Activated naive CD4-positive, alpha-beta T cell treated with anti-CD3 and anti-CD28 coated beads for 36 hours (primary cell): ENCODE measurements around the gene MICOS13. TPM values are rescaled to one million over a fixed set of nuclear protein-coding genes. Genes with fewer than 3 reads are reported as not detected.

Experiments
- CTCF ChIA-PET: fragments of 350-600 bp; sonication (Branson Sonifier 250); formaldehyde crosslinking; loops from one replicate; lab custom pipeline; 2021; ENCODE audit warnings: antibody characterized with exemption; lab: Charles Lee
- DNase-seq: peaks from one replicate; pipeline ENCODE4 v3.0.0-alpha.2; 2020
- H3K27ac Mint-ChIP-seq: one replicate; pipeline ENCODE4 v1.8.0; 2021; ENCODE audit warnings: mild to moderate bottlenecking, mixed read lengths
- H3K27me3 Mint-ChIP-seq: one replicate; pipeline ENCODE4 v1.8.0; 2021; ENCODE audit warnings: low read depth, mixed read lengths
- H3K36me3 Mint-ChIP-seq: one replicate; pipeline ENCODE4 v1.8.0; 2021; ENCODE audit warnings: low read depth, mixed read lengths
- H3K4me1 Mint-ChIP-seq: one replicate; pipeline ENCODE4 v1.8.0; 2021; ENCODE audit warnings: low read depth, mixed read lengths
- H3K4me3 Mint-ChIP-seq: one replicate; pipeline ENCODE4 v1.8.0; 2021; ENCODE audit warnings: mild to moderate bottlenecking, moderate library complexity, mixed read lengths
- H3K9me3 Mint-ChIP-seq: one replicate; pipeline ENCODE4 v1.8.0; 2021; ENCODE audit warnings: mixed read lengths
- intact Hi-C: fragments of 100-400 bp; cut with micrococcal nuclease; formaldehyde crosslinking; loops from one replicate; pipeline ENCODE4 v1.15.1; 2023
- total RNA-seq, 2 experiments: library from RNA; stranded (reverse); gene quantifications; one replicate each; pipeline ENCODE4 v1.2.3, GENCODE V29; 2021

The MICOS13 gene
- total RNA-seq, 2 experiments from 2014 or later = 43.3 to 44.8 TPM

DNA sequence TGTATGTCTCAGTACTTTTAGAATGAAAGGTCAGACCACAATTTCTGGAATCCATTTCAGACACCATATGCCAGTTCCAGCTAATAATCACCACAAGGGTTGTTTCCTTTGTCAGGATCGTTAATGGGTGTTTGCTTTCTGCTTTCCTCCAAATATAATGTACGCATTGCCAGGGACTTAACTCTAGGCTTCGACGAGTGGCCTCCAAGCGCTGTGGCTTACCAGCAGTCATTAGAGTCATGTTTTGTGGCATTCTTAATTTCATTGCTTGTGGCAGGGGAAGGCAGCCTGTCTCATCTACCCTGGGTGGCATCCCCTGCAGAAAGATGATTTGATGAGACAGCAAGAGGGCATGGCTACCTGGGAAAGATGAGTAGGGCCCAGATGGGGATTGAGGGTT, 34.9 kb downstream of the MICOS13 start:
- Mint-ChIP-seq H3K9me3 (no peaks in the 10 kb centered on the region), H3K4me1 (peaks cover 12% of the 10 kb centered on the region), H3K27me3 (no peaks in the 10 kb centered on the region), H3K27ac (no peak overlapping the region), H3K4me3 (no peak overlapping the region), H3K36me3 (peaks cover 64% of the 10 kb centered on the region)
- CTCF ChIA-PET = interaction anchor here (2.3 kb wide), 1 partner anchor 44 kb away, joined by 9 read pairs; no protein-coding TSS in a partner anchor
- no peak for DNase-seq
- intact Hi-C loops = no loop called here

GRCh38 chr19:5644037-5644436, 36.3 kb downstream of the MICOS13 start:
- intact Hi-C loops = no loop called here
- Mint-ChIP-seq H3K27me3 (no peaks in the 10 kb centered on the region), H3K36me3 (peaks cover 58% of the 10 kb centered on the region), H3K27ac (no peak overlapping the region), H3K9me3 (no peaks in the 10 kb centered on the region), H3K4me1 (peaks cover 15% of the 10 kb centered on the region), H3K4me3 (no peak overlapping the region)
- DNase-seq = no peak
- CTCF ChIA-PET = no interaction called here

DNA sequence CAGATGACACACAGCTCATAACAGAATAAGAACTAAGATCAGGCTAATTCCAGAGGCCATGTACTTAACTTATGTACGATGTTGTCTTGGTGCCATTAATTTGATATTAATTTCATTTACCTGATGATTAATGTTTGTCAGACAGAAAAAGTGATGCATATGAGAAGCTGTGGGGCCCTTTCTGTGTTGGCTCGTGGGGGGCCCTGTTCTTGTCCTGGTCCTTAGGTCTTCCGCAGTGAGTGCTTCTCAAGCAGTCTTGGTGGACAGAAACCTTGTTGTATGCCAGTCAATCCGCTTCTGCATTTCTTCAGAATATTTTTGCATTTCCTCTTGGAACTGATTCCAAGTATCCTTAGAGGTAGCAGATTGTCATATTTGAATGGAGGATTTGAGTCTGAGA, 37.3 kb downstream of the MICOS13 start:
- no peak for DNase-seq
- intact Hi-C loops = no loop called here
- CTCF ChIA-PET = no interaction called here
- Mint-ChIP-seq H3K9me3 (no peaks in the 10 kb centered on the region), H3K4me1 (peaks cover 18% of the 10 kb centered on the region), H3K36me3 (peaks cover 53% of the 10 kb centered on the region), H3K27me3 (no peaks in the 10 kb centered on the region), H3K27ac (no peak overlapping the region), H3K4me3 (no peak overlapping the region)

DNA sequence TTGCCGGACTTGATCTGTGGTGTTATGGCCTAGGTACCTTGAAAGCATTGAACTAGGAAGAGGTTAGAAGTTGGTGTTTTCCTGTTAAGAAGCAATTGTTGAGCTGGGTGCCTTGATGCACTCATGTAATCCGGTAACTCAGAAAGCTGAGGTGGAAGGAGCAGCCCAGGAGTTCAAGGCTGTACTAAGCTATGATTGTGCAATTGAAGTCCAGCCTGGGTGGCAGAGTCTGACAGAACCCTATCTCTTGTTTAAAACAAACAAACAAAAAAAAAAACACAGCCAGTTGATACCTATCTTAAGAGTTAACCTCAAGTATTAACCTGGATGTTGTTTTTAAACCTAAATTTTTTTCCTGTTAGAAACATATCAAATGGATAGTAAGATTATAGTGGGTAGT, 38.1 kb downstream of the MICOS13 start:
- H3K27me3 Mint-ChIP-seq = no peaks in the 10 kb centered on the region
- H3K9me3 Mint-ChIP-seq = no peaks in the 10 kb centered on the region
- no peak overlapping the region for H3K27ac Mint-ChIP-seq
- intact Hi-C loops = no loop called here
- H3K36me3 Mint-ChIP-seq = peaks cover 49% of the 10 kb centered on the region
- CTCF ChIA-PET = no interaction called here
- peaks cover 25% of the 10 kb centered on the region for H3K4me1 Mint-ChIP-seq
- DNase-seq = no peak
- no peak overlapping the region for H3K4me3 Mint-ChIP-seq

DNA sequence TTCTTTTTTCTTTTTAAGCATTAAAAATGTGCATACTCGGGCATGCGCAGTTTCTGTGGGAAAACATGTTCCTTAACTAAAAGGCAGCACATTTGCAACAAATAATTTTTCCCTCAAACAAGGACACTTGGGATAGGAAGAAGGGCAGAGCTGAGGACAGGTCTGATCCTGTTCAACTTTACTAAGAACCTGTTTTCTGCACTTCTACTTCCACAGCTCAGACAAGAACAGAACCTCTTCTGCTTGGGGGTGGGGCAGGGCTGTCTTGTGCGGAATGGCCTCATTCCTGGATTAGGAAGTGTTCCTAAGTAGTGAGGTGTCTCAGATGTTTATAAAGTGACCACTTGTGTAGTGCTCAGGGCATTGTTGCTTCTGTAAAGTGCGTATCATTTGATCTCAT, 39.1 kb downstream of the MICOS13 start:
- DNase-seq = no peak
- H3K9me3 Mint-ChIP-seq = no peaks in the 10 kb centered on the region
- no peaks in the 10 kb centered on the region for H3K27me3 Mint-ChIP-seq
- intact Hi-C loops = no loop called here
- no peak overlapping the region for H3K4me3 Mint-ChIP-seq
- H3K4me1 Mint-ChIP-seq = peaks cover 27% of the 10 kb centered on the region
- CTCF ChIA-PET = no interaction called here
- no peak overlapping the region for H3K27ac Mint-ChIP-seq
- H3K36me3 Mint-ChIP-seq = peaks cover 39% of the 10 kb centered on the region

DNA sequence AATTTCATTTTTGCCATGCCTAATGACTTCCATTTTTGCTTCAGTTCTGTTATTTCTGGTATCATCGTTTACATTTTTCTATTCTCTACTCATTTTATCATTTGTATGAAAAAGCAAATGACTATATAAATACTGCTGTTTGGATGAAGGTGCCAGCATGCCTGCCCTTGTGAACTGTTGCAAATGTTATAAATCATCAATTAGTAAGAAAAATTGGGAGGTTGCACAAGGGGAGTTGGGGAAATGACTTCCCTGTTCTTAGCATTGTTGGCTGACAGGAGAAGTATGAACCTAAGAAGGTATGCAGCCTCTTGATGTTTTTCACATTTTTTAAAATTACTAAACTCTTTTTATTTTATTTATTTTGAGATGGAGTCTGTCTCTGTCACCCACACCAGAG, 42.3 kb downstream of the MICOS13 start:
- no peak overlapping the region for H3K4me3 Mint-ChIP-seq
- CTCF ChIA-PET = interaction anchor here (0.6 kb wide), 1 partner anchor 14 kb away, joined by 3 read pairs; no protein-coding TSS in a partner anchor
- peaks cover 44% of the 10 kb centered on the region for H3K4me1 Mint-ChIP-seq
- peaks cover 20% of the 10 kb centered on the region for H3K36me3 Mint-ChIP-seq
- no peaks in the 10 kb centered on the region for H3K9me3 Mint-ChIP-seq
- no peaks in the 10 kb centered on the region for H3K27me3 Mint-ChIP-seq
- intact Hi-C loops = no loop called here
- no peak overlapping the region for H3K27ac Mint-ChIP-seq
- DNase-seq = no peak

- H3K27me3 Mint-ChIP-seq = no peaks in the 10 kb centered on the region
- no peak for DNase-seq
- H3K27ac Mint-ChIP-seq = peak overlapping the region; percentile 2
- CTCF ChIA-PET = no interaction called here
- no peaks in the 10 kb centered on the region for H3K9me3 Mint-ChIP-seq
- intact Hi-C loops = no loop called here
- H3K4me3 Mint-ChIP-seq = no peak overlapping the region
- peaks cover 56% of the 10 kb centered on the region for H3K4me1 Mint-ChIP-seq
- peaks cover 15% of the 10 kb centered on the region for H3K36me3 Mint-ChIP-seq
Observed at GRCh38 chr19:5635427-5635826, 44.9 kb downstream of the MICOS13 start.

GRCh38 chr19:5632657-5633056, 47.7 kb downstream of the MICOS13 start:
- peaks cover 27% of the 10 kb centered on the region for H3K36me3 Mint-ChIP-seq
- no peaks in the 10 kb centered on the region for H3K27me3 Mint-ChIP-seq

DNA sequence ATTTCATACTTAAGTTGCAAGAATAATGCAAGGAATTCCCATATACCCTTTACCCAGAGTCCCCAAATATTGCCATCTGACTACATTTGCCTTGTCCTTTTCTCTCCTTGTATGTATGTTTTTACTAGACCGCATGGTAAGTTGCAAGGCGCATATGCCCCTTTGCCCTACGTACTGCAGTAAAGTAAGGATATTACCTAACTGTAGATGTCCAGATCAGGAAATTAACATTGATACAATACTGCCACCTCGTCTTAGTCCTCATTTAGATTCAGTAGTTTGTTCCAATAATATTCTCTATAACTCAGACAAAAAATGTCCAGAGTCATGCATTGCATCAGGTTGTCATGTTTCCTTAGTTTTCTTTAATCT, 48.1 kb downstream of the MICOS13 start:
- H3K9me3 Mint-ChIP-seq = no peaks in the 10 kb centered on the region
- H3K27me3 Mint-ChIP-seq = no peaks in the 10 kb centered on the region
- H3K27ac Mint-ChIP-seq = no peak overlapping the region
- no peak overlapping the region for H3K4me3 Mint-ChIP-seq
- peaks cover 71% of the 10 kb centered on the region for H3K4me1 Mint-ChIP-seq
- intact Hi-C loops = no loop called here
- DNase-seq = no peak
- CTCF ChIA-PET = no interaction called here
- peaks cover 31% of the 10 kb centered on the region for H3K36me3 Mint-ChIP-seq

More at GRCh38 chr19:5632657-5633056, 47.7 kb downstream of the MICOS13 start:
- CTCF ChIA-PET = no interaction called here
- H3K27ac Mint-ChIP-seq = peak overlapping the region; percentile 17
- H3K4me1 Mint-ChIP-seq = peaks cover 70% of the 10 kb centered on the region
- intact Hi-C loops = no loop called here
- no peak overlapping the region for H3K4me3 Mint-ChIP-seq
- no peaks in the 10 kb centered on the region for H3K9me3 Mint-ChIP-seq
- no peak for DNase-seq

- intact Hi-C loops = no loop called here
- CTCF ChIA-PET = interaction anchor here (1.0 kb wide), 1 partner anchor 58 kb away, joined by 3 read pairs; the partner anchor contains the start of gene RPL36
- H3K27me3 Mint-ChIP-seq = no peaks in the 10 kb centered on the region
- no peak overlapping the region for H3K27ac Mint-ChIP-seq
- H3K36me3 Mint-ChIP-seq = peaks cover 32% of the 10 kb centered on the region
- H3K4me1 Mint-ChIP-seq = peaks cover 75% of the 10 kb centered on the region
- H3K4me3 Mint-ChIP-seq = no peak overlapping the region
- no peaks in the 10 kb centered on the region for H3K9me3 Mint-ChIP-seq
- no peak for DNase-seq
Observed at GRCh38 chr19:5631567-5632240, 48.6 kb downstream of the MICOS13 start.

DNA sequence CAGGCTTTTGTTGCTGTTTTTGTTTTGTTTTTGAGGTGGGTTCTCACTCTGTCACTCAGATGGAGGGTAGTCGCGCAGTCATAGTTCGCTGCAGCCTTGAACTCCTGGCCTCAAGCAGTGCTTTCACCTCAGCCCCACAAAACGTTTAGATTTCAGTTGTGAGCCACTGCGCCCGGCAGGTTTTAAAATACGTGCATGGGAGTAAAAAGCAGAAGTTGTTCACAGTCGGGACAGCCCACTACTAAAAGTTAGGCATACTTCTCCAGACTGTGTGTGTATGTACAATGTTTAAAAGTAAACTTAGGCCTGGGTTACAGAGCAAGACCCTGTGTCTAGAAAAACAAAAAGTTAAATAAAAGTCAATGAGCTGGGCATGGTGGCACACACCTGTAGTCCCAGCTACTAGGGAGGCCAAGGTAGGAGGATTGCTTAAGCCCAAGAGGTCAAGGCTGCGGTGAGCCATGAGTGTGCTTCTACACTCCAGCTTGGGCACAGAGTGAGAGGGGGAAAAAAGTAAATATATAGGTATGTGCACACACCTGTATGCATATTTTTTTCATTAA, 51.3 kb downstream of the MICOS13 start:
- peaks cover 82% of the 10 kb centered on the region for H3K4me1 Mint-ChIP-seq
- H3K27me3 Mint-ChIP-seq = no peaks in the 10 kb centered on the region
- intact Hi-C loops = loop anchor here (10.0 kb wide), 1 partner anchor 346 kb away; the partner anchor contains the start of gene RANBP3
- H3K27ac Mint-ChIP-seq = peak overlapping the region; percentile 12
- no peak overlapping the region for H3K4me3 Mint-ChIP-seq
- peaks cover 54% of the 10 kb centered on the region for H3K36me3 Mint-ChIP-seq
- CTCF ChIA-PET = no interaction called here
- no peaks in the 10 kb centered on the region for H3K9me3 Mint-ChIP-seq
- no peak for DNase-seq

GRCh38 chr19:5628461-5628860, 51.9 kb downstream of the MICOS13 start:
- intact Hi-C loops = loop anchor here (10.0 kb wide), 1 partner anchor 346 kb away; the partner anchor contains the start of gene RANBP3
- Mint-ChIP-seq H3K27ac (peak overlapping the region; percentile 12), H3K9me3 (no peaks in the 10 kb centered on the region), H3K4me1 (peaks cover 80% of the 10 kb centered on the region), H3K27me3 (no peaks in the 10 kb centered on the region), H3K4me3 (no peak overlapping the region), H3K36me3 (peaks cover 58% of the 10 kb centered on the region)
- CTCF ChIA-PET = no interaction called here
- DNase-seq = no peak
